ENCODE results near the gene SNTG2.

The SNTG2 gene

DNA sequence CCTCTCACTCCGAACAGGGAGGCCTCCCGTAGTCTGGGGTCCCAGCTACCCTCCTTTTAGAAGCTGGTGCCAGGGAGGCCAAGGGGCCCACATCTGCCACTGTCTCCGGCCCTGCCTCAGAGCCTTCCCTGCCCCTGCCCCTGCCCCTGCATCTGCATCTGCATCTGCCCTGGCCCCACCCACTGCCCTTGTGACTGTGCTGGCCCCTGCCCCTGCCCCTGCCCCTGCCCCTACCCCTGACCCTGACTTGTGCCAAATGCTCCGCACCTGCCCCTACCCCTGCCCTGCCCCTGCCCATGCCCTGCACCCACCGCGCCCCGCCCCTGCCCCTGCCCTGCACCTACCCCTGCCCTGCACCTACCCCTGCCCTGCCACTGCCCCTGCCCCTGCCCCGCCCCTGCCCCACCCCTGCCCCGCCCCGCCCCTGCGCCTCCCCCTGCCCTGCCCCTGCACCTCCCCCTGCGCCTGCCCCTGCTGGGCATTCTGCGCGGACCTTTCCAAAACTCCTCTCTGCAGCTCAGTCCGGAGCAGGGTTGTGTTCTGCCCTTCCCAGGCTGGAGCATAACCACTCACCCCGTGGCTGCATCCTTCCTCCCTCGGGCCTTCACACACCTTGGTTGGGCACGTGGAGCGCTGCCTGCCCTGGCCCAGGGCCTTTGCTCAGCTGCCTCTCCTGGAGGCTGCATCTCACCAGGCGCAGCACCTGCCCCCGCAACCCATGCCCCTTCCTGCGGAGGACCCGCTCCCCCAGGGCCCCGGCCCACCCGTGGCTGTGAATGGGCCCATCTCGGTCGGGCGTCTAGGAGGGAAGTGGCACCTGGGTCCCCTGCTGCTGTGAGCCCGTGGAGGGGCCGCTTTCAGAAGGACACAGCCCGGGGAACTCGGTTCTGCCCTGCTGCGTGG lies 5.4 kb downstream of the SNTG2 start:
- Histone ChIP-seq H3K4me1 (peaks cover 7 to 20% (median 14%) of the 10 kb centered on the region in 10 experiments; a peak in 19 of 20 replicates), H3K9me3 (replicated peaks in 1 of 11) (no peaks in the 10 kb centered on the region)

DNA sequence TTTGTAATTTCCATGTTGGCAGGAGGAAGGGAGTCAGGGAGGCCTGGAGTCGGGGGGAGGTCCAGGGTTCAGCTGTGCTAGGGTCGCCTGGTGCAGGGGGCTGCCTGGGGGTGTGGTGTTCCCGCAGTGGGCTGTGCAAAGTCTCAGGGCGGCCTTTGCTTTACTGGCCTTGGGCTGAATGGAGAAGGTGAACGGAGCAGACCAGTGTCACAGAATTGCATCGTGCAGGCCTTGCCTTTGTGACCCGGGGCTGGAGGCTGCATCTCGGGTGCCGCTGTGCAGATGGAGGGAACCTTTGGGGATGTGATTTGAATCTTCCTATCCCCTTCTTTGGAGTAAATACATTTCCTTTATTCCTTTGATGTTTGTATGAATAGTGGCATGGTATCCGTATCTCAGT lies 8.8 kb downstream of the SNTG2 start:
- Histone ChIP-seq H3K27me3 (no peaks in the 10 kb centered on the region), H3K27ac (peak overlapping the region in 1 of 11 experiments; percentile 10; a peak in 1 of 22 replicates), H3K36me3 (no peaks in the 10 kb centered on the region), H4K20me1 (no peaks in the 10 kb centered on the region), H3K9me3 (replicated peaks in 1 of 11) (peaks cover 0 to 1% (median 0%) of the 10 kb centered on the region in 11 experiments; a peak in 1 of 22 replicates), H3K4me1 (peaks cover 7 to 18% (median 14%) of the 10 kb centered on the region in 10 experiments; a peak in 19 of 20 replicates), H3K4me3 (no peak overlapping the region), H3K4me2 (peak overlapping the region; percentile 44 to 77 (median 62)), H3K9ac (no peak overlapping the region)
- no peak for TF ChIP-seq Cebpa-rat (IDR thresholded peaks at IDR 0.05)

More for the DNA sequence above, 5.4 kb downstream of the SNTG2 start:
- TF ChIP-seq Cebpa-rat (IDR thresholded peaks at IDR 0.05): no peak
- Histone ChIP-seq H4K20me1 (peaks cover 0 to 13% (median 0%) of the 10 kb centered on the region in 11 experiments; a peak in 2 of 22 replicates), H3K27me3 (peaks cover 17 to 32% (median 31%) of the 10 kb centered on the region in 11 experiments), H3K9ac (no peak overlapping the region), H3K27ac (no peak overlapping the region), H3K4me2 (no peak overlapping the region), H3K36me3 (no peaks in the 10 kb centered on the region), H3K4me3 (no peak overlapping the region)

DNA sequence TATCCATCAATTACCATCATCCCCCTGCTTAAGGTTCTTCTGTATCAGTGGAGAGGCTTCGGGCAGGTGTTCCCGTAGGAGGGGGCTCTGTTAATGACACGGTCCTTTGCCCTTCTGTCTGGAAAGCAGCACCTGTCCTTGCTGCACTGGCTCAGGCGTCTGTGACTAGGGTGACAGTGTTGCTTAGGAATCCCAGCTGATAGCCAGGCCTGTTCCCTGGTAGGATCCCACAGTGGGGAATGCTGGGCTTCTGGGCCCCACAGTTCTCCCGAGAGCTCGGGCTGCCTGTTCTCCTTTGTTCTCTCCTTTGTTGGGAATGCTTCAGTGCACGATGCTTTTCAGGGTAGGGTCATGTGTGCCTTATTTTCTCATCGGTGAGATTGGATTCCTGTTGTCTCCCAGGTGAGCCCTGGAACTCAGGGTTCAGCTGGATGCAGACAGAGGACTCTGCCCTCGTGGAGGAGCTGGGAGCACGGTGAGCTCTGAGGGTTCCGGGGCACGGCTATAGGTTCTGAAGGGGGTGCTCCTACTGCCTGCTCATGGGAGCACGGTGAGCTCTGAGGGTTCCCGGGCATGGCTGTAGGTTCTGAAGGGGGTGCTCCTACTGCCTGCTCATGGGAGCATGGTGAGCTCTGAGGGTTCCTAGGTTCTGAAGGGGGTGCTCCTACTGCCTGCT lies 9.6 kb downstream of the SNTG2 start:
- H3K27me3 ChIP-seq: no peaks in the 10 kb centered on the region
- H3K9ac ChIP-seq: no peak overlapping the region
- H3K9me3 ChIP-seq (replicated peaks in 1 of 11): peaks cover 0 to 4% (median 0%) of the 10 kb centered on the region in 11 experiments; a peak in 1 of 22 replicates
- H3K27ac ChIP-seq: no peak overlapping the region
- H4K20me1 ChIP-seq: no peaks in the 10 kb centered on the region
- H3K4me1 ChIP-seq: peaks cover 7 to 18% (median 13%) of the 10 kb centered on the region in 10 experiments; a peak in 19 of 20 replicates
- TF ChIP-seq Cebpa-rat (IDR thresholded peaks at IDR 0.05): no peak
- H3K4me2 ChIP-seq: peak overlapping the region in 6 of 11 experiments; percentile 20 to 77 (median 60); a peak in 6 of 22 replicates
- no peaks in the 10 kb centered on the region for H3K36me3 ChIP-seq
- H3K4me3 ChIP-seq: no peak overlapping the region

DNA sequence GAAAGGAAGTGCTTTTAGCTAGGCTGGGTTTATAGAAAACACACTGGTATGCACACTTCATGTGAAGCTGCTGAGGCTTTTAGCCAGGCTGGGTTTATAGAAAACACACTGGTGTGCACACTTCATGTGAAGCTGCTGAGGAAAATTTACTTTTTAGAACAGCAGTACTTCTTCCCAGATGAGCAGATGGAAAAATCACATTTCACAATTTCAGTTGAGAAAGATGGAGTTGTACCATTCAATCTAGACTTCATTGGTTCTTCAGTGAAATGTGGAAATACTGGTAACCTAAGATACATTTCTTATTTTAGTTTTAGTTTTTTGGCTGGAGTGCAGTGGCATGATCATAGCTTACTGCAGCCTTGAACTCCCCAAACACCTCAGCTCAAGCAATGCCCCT lies 11.1 kb downstream of the SNTG2 start:
- H3K9ac ChIP-seq: no peak overlapping the region
- H3K27me3 ChIP-seq: no peaks in the 10 kb centered on the region
- H3K4me1 ChIP-seq: peaks cover 7 to 18% (median 13%) of the 10 kb centered on the region in 10 experiments; a peak in 19 of 20 replicates
- no peaks in the 10 kb centered on the region for H3K36me3 ChIP-seq
- no peak overlapping the region for H3K4me3 ChIP-seq
- TF ChIP-seq Cebpa-rat (IDR thresholded peaks at IDR 0.05): no peak
- no peak overlapping the region for H3K4me2 ChIP-seq
- no peaks in the 10 kb centered on the region for H4K20me1 ChIP-seq
- peaks cover 0 to 4% (median 0%) of the 10 kb centered on the region in 11 experiments; a peak in 1 of 22 replicates for H3K9me3 ChIP-seq (replicated peaks in 1 of 11)
- no peak overlapping the region for H3K27ac ChIP-seq

DNA sequence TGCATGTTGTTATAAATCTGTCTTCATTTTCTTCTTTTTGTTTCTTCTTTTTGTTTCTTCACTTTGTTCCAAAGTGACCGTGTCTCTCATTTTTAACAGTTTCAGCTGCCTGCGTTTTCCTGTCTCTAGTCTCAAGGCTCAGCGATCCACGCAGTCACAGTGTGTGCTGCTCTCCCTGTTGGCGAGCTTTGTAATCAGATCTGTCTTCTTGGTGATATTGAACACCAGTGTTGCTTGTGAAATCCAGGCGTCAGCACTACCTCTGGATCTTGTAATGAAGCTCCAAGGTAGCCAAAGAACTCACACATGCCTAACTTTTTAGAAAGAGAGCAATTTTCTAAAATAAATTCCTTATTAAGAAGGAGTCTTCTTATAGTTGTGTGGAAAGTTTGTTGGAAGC lies 13.2 kb downstream of the SNTG2 start:
- Histone ChIP-seq H3K4me2 (no peak overlapping the region), H3K4me1 (peaks cover 7 to 17% (median 10%) of the 10 kb centered on the region in 10 experiments; a peak in 19 of 20 replicates), H3K27me3 (no peaks in the 10 kb centered on the region), H3K9ac (no peak overlapping the region), H3K4me3 (no peak overlapping the region), H3K27ac (no peak overlapping the region), H4K20me1 (no peaks in the 10 kb centered on the region), H3K9me3 (replicated peaks in 1 of 11) (peaks cover 2 to 10% (median 5%) of the 10 kb centered on the region in 11 experiments; a peak in 20 of 22 replicates), H3K36me3 (no peaks in the 10 kb centered on the region)
- no peak for TF ChIP-seq Cebpa-rat (IDR thresholded peaks at IDR 0.05)

DNA sequence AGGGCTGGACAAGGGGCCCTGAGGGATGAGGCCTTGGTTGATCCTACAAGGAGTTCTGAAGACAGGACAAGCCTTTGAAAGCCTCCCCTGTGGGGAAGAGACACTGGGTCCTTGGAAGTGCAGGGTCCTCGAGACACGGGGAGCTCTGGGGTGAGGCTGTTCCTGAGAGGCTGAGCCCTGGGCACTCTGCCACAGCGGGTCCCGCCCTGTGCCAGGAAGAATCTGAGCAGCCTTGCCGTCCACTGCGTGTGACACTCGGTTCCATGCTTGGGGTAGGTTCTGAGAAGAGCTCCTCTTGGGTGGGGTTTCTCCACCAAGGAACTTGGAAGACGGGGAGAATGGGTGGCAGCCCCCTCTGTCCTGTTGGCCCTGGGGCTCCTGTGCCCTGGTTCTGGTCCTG lies 13.9 kb downstream of the SNTG2 start:
- no peak for TF ChIP-seq Cebpa-rat (IDR thresholded peaks at IDR 0.05)
- H3K9ac ChIP-seq: no peak overlapping the region
- no peaks in the 10 kb centered on the region for H4K20me1 ChIP-seq
- no peaks in the 10 kb centered on the region for H3K36me3 ChIP-seq
- no peak overlapping the region for H3K27ac ChIP-seq
- H3K4me2 ChIP-seq: no peak overlapping the region
- peaks cover under 1 to 12% (median 4%) of the 10 kb centered on the region in 10 experiments; a peak in 19 of 20 replicates for H3K4me1 ChIP-seq
- no peak overlapping the region for H3K4me3 ChIP-seq
- peaks cover 6 to 17% (median 12%) of the 10 kb centered on the region in 11 experiments; a peak in 20 of 22 replicates for H3K9me3 ChIP-seq (replicated peaks in 1 of 11)
- H3K27me3 ChIP-seq: no peaks in the 10 kb centered on the region

DNA sequence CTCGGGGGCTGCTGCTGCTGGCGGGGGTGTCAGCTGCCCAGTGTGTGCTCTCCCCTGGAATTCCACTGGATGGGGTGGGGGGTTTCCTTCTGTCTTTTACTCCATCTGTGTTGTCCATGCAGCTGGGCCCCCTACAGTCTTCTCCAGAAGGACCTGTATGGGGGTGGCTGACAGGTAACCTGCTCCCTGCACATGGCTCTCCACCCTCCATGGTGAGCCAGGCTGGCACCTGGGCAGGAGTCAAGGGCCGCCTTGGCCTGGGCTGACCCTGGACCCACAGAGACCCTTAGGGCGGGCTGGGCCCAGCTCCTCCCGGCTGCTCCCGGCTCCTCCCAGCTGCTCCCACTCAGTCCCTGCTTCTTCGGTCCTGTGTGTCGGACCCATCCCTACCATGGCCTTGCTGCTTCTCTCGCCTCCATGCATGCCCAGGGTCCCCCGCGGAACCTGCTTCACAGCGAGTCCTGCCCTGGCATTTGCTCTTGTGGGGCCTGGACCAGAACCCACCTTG lies 15.0 kb downstream of the SNTG2 start:
- H3K9me3 ChIP-seq (replicated peaks in 1 of 11): peaks cover 6 to 22% (median 15%) of the 10 kb centered on the region in 11 experiments; a peak in 20 of 22 replicates
- no peak overlapping the region for H3K27ac ChIP-seq
- no peak for TF ChIP-seq Cebpa-rat (IDR thresholded peaks at IDR 0.05)
- no peak overlapping the region for H3K9ac ChIP-seq
- no peak overlapping the region for H3K4me3 ChIP-seq
- H3K27me3 ChIP-seq: no peaks in the 10 kb centered on the region
- H4K20me1 ChIP-seq: no peaks in the 10 kb centered on the region
- no peak overlapping the region for H3K4me2 ChIP-seq
- peaks cover 0 to 6% (median 0%) of the 10 kb centered on the region in 10 experiments; a peak in 1 of 20 replicates for H3K4me1 ChIP-seq
- H3K36me3 ChIP-seq: no peaks in the 10 kb centered on the region

DNA sequence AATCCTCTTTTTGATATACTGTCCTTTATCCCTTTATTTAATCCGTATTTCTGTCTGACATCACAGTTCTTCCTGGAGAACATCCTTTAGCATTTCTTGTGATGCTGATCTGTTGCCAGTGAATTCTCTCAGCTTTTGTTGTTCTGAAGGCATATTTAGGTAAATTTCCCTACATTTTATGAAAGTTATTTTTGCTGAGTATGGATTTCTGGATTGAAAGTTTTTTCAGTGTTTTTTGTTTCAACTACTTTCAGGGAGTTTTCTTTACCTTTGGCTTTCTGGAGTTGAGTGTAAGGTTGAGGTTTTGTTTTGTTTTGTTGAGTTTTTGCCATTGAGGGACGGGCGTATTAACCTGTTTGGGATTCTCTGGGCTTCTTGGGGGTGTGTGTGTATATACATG lies 22.5 kb downstream of the SNTG2 start:
- Histone ChIP-seq H3K27me3 (no peaks in the 10 kb centered on the region), H3K4me3 (no peak overlapping the region), H3K9ac (no peak overlapping the region), H3K36me3 (no peaks in the 10 kb centered on the region), H3K27ac (no peak overlapping the region), H3K4me2 (no peak overlapping the region), H4K20me1 (no peaks in the 10 kb centered on the region), H3K4me1 (peaks cover 17 to 22% (median 18%) of the 10 kb centered on the region in 10 experiments), H3K9me3 (replicated peaks in 1 of 11) (peaks cover 9 to 23% (median 16%) of the 10 kb centered on the region in 11 experiments; a peak in 20 of 22 replicates)
- no peak for TF ChIP-seq Cebpa-rat (IDR thresholded peaks at IDR 0.05)

Data from BLaER1 treated with 17β-estradiol and CSF1 and Interleukin-3, amounts not matched to agents 10 nM and 100 nM (cell line).